ENCODE data around the gene SLCO4A1.

DNA sequence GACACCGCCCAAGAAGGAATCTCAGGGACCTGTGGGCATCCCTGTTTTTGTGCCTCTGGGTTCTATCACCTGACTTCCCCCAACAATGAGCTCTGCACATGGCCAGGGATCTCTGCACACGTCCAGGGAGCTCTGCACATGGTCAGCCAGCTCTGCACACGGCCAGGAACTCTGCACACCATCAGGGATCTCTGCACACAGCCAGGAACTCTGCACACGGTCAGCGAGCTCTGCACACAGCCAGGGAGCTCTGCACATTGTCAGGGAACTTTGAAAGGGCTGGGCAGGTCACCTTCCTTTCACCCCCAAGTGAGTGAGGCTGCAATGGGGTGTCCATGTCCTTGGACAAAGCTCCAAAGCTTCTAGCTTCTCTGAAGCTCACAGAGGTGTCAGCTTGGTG, 5.2 kb upstream of the SLCO4A1 start:
- TF ChIP-seq POLR2AphosphoS5 (IDR thresholded peaks at IDR 0.05; ENCODE audit: low read depth, low read length) (no peak), TAF1 (IDR thresholded peaks at IDR 0.05; ENCODE audit: borderline replicate concordance, insufficient read depth, low read length) (no peak), SIN3A (IDR thresholded peaks at IDR 0.05; ENCODE audit: borderline replicate concordance, insufficient read depth, low read length) (no peak), FOXP2 (optimal IDR thresholded peaks at IDR 0.05; ENCODE audit: borderline replicate concordance, extremely low read depth, extremely low read length, insufficient read depth) (no peak)
- TF ChIP-seq, protein P1, sequence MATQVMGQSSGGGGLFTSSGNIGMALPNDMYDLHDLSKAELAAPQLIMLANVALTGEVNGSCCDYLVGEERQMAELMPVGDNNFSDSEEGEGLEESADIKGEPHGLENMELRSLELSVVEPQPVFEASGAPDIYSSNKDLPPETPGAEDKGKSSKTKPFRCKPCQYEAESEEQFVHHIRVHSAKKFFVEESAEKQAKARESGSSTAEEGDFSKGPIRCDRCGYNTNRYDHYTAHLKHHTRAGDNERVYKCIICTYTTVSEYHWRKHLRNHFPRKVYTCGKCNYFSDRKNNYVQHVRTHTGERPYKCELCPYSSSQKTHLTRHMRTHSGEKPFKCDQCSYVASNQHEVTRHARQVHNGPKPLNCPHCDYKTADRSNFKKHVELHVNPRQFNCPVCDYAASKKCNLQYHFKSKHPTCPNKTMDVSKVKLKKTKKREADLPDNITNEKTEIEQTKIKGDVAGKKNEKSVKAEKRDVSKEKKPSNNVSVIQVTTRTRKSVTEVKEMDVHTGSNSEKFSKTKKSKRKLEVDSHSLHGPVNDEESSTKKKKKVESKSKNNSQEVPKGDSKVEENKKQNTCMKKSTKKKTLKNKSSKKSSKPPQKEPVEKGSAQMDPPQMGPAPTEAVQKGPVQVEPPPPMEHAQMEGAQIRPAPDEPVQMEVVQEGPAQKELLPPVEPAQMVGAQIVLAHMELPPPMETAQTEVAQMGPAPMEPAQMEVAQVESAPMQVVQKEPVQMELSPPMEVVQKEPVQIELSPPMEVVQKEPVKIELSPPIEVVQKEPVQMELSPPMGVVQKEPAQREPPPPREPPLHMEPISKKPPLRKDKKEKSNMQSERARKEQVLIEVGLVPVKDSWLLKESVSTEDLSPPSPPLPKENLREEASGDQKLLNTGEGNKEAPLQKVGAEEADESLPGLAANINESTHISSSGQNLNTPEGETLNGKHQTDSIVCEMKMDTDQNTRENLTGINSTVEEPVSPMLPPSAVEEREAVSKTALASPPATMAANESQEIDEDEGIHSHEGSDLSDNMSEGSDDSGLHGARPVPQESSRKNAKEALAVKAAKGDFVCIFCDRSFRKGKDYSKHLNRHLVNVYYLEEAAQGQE (IDR thresholded peaks at IDR 0.05; ENCODE audit: insufficient read depth in 1 of 2, low read depth in 2 of 2, low read length in 2 of 2), result no peak
